Measurements from ENCODE around the gene GZMA.

- TF ChIP-seq CTCF (conservative IDR thresholded peaks at IDR 0.05 in 1 of 2, IDR thresholded peaks at IDR 0.05 in 1 of 2; ENCODE audit: extremely low read depth in 1 of 2, insufficient read depth in 1 of 2, low read depth in 1 of 2, low read length in 2 of 2) (no peak), EZH2 (IDR thresholded peaks at IDR 0.05; ENCODE audit: borderline replicate concordance, low read length) (no peak)
Measured at GRCh38 chr5:55136521-55136920, 34.1 kb downstream of the GZMA start.
